Measurements from ENCODE around the gene P2RY6.

The P2RY6 gene

DNA sequence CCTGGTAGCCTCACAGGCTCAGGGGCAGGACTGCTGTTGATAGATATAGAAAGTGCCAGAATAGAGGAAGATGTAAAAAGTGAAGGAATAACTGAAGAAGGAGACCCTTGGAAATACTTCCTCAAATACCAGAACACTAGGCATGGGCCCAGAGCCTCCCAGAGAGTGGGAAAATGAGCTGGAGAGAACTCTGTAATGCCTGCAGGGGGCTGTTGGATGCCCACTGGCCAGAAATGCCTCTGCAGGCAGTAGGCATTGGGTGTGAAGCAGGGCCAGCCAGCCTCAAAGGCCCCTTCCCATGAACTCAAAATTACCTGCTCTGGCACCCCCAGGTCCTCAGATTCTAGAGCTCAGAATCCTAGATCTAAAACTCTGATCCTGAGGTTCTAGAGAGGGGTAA lies 38.9 kb upstream of the P2RY6 start:
- DNase-seq = peak; percentile 1
- H3K36me3 Mint-ChIP-seq = no peaks in the 10 kb centered on the region
- no peaks in the 10 kb centered on the region for H3K9me3 Mint-ChIP-seq
- CTCF ChIA-PET = interaction anchor here (0.7 to 1.7 kb wide), 4 partner anchors 9 to 405 kb away, joined by 3 to 5 read pairs (median 4); no protein-coding TSS in a partner anchor
- no peaks in the 10 kb centered on the region for H3K4me1 Mint-ChIP-seq
- peaks cover 4% of the 10 kb centered on the region for H3K27me3 Mint-ChIP-seq
- no peak overlapping the region for H3K4me3 Mint-ChIP-seq
- H3K27ac Mint-ChIP-seq = no peak overlapping the region

DNA sequence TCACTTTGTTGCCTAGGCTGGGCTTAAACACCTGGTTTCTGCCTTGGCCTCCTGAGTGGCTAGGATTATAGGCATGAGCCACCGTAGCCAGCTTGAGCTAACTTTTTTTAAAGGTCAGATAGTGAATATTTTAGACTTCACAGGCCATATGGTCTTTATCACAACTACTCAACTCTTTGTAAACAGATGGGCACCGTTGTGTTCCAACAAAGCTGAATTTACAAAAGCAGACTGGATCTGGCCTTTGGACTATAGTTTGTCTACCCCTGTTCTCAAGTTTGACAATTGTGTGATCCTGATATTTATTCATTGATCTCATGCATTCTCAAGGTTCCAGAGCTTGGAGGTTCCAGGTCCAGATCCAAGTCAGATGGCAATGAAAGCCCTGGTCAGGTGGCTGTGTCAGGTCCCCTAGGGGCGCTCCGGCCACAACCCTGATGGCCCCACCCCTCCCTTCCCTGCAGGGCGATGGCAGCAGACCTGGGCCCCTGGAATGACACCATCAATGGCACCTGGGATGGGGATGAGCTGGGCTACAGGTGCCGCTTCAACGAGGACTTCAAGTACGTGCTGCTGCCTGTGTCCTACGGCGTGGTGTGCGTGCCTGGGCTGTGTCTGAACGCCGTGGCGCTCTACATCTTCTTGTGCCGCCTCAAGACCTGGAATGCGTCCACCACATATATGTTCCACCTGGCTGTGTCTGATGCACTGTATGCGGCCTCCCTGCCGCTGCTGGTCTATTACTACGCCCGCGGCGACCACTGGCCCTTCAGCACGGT lies 38.3 kb upstream of the P2RY6 start:
- Mint-ChIP-seq H3K4me3 (no peak overlapping the region), H3K27ac (no peak overlapping the region), H3K36me3 (no peaks in the 10 kb centered on the region), H3K9me3 (no peaks in the 10 kb centered on the region), H3K27me3 (no peaks in the 10 kb centered on the region), H3K4me1 (no peaks in the 10 kb centered on the region)
- CTCF ChIA-PET = interaction anchor here (0.7 to 3.7 kb wide), 5 partner anchors 9 to 406 kb away, joined by 3 to 19 read pairs (median 5); no protein-coding TSS in a partner anchor
- no peak for DNase-seq

DNA sequence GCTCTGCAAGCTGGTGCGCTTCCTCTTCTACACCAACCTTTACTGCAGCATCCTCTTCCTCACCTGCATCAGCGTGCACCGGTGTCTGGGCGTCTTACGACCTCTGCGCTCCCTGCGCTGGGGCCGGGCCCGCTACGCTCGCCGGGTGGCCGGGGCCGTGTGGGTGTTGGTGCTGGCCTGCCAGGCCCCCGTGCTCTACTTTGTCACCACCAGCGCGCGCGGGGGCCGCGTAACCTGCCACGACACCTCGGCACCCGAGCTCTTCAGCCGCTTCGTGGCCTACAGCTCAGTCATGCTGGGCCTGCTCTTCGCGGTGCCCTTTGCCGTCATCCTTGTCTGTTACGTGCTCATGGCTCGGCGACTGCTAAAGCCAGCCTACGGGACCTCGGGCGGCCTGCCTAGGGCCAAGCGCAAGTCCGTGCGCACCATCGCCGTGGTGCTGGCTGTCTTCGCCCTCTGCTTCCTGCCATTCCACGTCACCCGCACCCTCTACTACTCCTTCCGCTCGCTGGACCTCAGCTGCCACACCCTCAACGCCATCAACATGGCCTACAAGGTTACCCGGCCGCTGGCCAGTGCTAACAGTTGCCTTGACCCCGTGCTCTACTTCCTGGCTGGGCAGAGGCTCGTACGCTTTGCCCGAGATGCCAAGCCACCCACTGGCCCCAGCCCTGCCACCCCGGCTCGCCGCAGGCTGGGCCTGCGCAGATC lies 37.5 kb upstream of the P2RY6 start:
- CTCF ChIA-PET = interaction anchor here (1.3 to 3.7 kb wide), 7 partner anchors 10 to 57 kb away, joined by 3 to 19 read pairs (median 5); no protein-coding TSS in a partner anchor
- no peak for DNase-seq
- Mint-ChIP-seq H3K27ac (no peak overlapping the region), H3K36me3 (no peaks in the 10 kb centered on the region), H3K27me3 (peaks cover 3% of the 10 kb centered on the region), H3K9me3 (no peaks in the 10 kb centered on the region), H3K4me3 (no peak overlapping the region), H3K4me1 (no peaks in the 10 kb centered on the region)

GRCh38 chr11:73235236-73235786 lies 36.8 kb upstream of the P2RY6 start:
- Mint-ChIP-seq H3K36me3 (no peaks in the 10 kb centered on the region), H3K4me1 (no peaks in the 10 kb centered on the region), H3K27ac (no peak overlapping the region), H3K27me3 (peaks cover 10% of the 10 kb centered on the region), H3K9me3 (no peaks in the 10 kb centered on the region), H3K4me3 (no peak overlapping the region)
- DNase-seq = no peak
- CTCF ChIA-PET = interaction anchor here (0.8 to 3.7 kb wide), 11 partner anchors 8 to 510 kb away, joined by 3 to 19 read pairs (median 4); no protein-coding TSS in a partner anchor

DNA sequence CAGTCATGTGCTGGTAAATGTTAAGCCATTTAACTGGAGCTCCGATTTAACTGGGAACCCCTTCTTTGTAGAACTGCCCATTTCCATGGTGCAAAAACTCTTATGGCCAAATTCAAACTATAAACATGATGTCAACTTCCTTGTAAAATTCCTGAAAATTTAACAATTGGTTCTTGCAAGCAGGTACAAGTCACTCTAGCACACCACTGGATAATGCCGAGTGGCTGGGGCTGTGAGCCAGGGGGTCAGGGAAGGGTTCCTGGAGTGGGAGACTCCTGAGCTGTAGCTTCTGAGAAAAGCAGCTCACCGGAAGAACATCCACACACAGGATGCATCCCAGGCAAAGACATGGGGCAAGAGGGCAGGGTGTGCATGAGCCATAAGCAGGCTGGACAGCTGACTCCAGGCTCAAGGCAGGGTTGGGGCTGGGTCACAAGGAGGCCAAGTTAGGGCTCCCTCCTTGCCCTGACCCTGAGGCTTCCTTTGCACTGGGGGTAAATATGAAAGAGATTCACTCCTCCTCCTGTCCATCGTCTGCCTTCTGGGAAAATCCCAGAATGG lies 35.9 kb upstream of the P2RY6 start:
- Mint-ChIP-seq H3K4me1 (no peaks in the 10 kb centered on the region), H3K27me3 (peaks cover 20% of the 10 kb centered on the region), H3K36me3 (no peaks in the 10 kb centered on the region), H3K27ac (no peak overlapping the region), H3K4me3 (no peak overlapping the region), H3K9me3 (no peaks in the 10 kb centered on the region)
- DNase-seq = no peak
- CTCF ChIA-PET = interaction anchor here (0.6 to 3.7 kb wide), 17 partner anchors 8 to 628 kb away, joined by 3 to 19 read pairs (median 4); no protein-coding TSS in a partner anchor

DNA sequence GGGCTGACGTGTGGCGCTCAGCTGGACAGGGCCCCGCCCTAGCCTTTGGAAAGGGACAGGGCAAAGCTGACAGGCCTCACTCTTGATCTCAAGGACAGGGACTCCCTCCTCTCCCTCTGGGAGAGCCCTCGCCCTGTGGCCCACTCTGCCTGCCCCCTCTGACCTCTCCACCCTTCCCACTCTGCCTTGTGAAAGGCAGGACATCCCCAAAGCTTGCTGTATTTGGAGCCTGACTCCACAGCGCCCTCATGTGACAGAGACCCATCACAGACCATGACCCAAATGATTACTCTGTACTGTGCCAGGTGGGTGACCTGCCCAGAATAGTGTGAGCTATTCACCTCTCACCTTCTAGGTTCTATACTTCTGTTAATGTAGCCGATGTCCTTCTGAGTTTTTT lies 35.3 kb upstream of the P2RY6 start:
- no peaks in the 10 kb centered on the region for H3K9me3 Mint-ChIP-seq
- H3K27ac Mint-ChIP-seq = no peak overlapping the region
- no peak overlapping the region for H3K4me3 Mint-ChIP-seq
- CTCF ChIA-PET = interaction anchor here (0.6 to 3.7 kb wide), 15 partner anchors 8 to 628 kb away, joined by 3 to 19 read pairs (median 4); no protein-coding TSS in a partner anchor
- DNase-seq = peak; percentile 55
- H3K4me1 Mint-ChIP-seq = no peaks in the 10 kb centered on the region
- peaks cover 25% of the 10 kb centered on the region for H3K27me3 Mint-ChIP-seq
- H3K36me3 Mint-ChIP-seq = no peaks in the 10 kb centered on the region

GRCh38 chr11:73237471-73238290 lies 34.5 kb upstream of the P2RY6 start:
- CTCF ChIA-PET = interaction anchor here (0.7 to 3.7 kb wide), 7 partner anchors 7 to 56 kb away, joined by 3 to 19 read pairs (median 6); no protein-coding TSS in a partner anchor
- no peaks in the 10 kb centered on the region for H3K9me3 Mint-ChIP-seq

GRCh38 chr11:73239111-73239521 lies 33.0 kb upstream of the P2RY6 start:
- Mint-ChIP-seq H3K36me3 (no peaks in the 10 kb centered on the region), H3K4me3 (no peak overlapping the region), H3K4me1 (no peaks in the 10 kb centered on the region), H3K27me3 (peaks cover 39% of the 10 kb centered on the region), H3K9me3 (no peaks in the 10 kb centered on the region), H3K27ac (no peak overlapping the region)
- DNase-seq = no peak
- CTCF ChIA-PET = interaction anchor here (1.1 to 1.9 kb wide), 2 partner anchors 50 to 59 kb away, joined by 4 to 7 read pairs; no protein-coding TSS in a partner anchor

More at GRCh38 chr11:73237471-73238290, 34.5 kb upstream of the P2RY6 start:
- DNase-seq = no peak
- H3K4me3 Mint-ChIP-seq = no peak overlapping the region
- H3K27ac Mint-ChIP-seq = no peak overlapping the region
- no peaks in the 10 kb centered on the region for H3K4me1 Mint-ChIP-seq
- H3K36me3 Mint-ChIP-seq = no peaks in the 10 kb centered on the region
- H3K27me3 Mint-ChIP-seq = peaks cover 30% of the 10 kb centered on the region

DNA sequence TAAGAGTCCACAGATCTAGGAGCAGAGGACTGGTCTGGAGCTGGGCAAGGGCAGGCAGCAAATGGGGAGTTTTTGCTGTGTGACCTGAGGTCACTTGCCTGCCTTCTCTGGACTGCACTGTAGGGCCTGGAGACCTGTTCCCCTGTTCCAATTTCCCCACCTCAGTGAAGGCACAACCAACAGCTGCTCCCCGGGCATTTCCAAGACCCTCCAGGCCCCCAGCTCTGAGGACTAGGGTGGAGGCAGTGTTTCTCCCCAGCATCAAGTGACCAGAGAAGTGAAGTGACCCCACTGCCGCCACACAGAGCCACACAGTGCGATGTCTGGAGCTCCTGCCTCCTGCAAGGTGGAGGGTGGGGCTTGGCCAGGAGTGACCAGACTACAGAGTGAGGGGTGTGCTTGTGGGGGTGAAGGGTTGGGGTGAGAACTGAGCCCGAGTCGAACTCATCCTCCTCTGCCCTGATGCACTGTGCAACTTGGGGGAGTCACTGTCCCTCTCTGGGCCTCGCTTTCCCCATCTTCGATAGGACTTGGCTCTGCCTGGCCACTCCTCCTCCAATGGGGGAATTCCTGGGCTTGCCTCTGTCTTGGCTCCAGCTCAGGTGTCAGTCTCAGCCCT lies 32.5 kb upstream of the P2RY6 start:
- H3K4me1 Mint-ChIP-seq = no peaks in the 10 kb centered on the region
- no peak overlapping the region for H3K4me3 Mint-ChIP-seq
- no peaks in the 10 kb centered on the region for H3K9me3 Mint-ChIP-seq
- no peak for DNase-seq
- CTCF ChIA-PET = interaction anchor here (1.1 to 1.9 kb wide), 2 partner anchors 50 to 60 kb away, joined by 4 to 7 read pairs; no protein-coding TSS in a partner anchor
- H3K27ac Mint-ChIP-seq = no peak overlapping the region
- H3K27me3 Mint-ChIP-seq = peaks cover 39% of the 10 kb centered on the region
- no peaks in the 10 kb centered on the region for H3K36me3 Mint-ChIP-seq

GRCh38 chr11:73240190-73240781 lies 31.9 kb upstream of the P2RY6 start:
- CTCF ChIA-PET = interaction anchor here (1.1 to 1.9 kb wide), 3 partner anchors 49 to 61 kb away, joined by 4 to 7 read pairs (median 4); no protein-coding TSS in a partner anchor
- H3K27me3 Mint-ChIP-seq = peaks cover 45% of the 10 kb centered on the region
- no peak overlapping the region for H3K27ac Mint-ChIP-seq
- H3K9me3 Mint-ChIP-seq = no peaks in the 10 kb centered on the region
- no peak overlapping the region for H3K4me3 Mint-ChIP-seq
- H3K4me1 Mint-ChIP-seq = no peaks in the 10 kb centered on the region
- H3K36me3 Mint-ChIP-seq = no peaks in the 10 kb centered on the region
- peak; percentile 9 for DNase-seq

DNA sequence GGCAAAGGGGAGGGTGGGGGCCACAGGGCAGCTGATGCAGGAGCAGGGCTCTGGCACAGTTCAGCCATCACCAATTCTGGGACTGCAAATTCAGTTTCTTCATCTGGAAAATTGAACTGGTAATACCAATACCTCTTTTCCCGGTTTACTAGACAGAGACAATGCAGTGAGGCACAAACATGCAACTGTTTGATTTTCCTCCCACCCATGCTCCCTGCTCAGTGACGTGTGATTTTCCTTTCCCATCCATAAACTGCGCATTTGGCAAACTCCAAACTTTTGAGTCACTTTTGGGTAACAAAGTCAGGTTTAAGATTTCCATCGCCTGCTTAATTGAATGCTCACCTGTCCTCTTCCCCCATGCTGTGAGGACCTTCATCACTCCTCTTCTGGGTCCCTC lies 30.8 kb upstream of the P2RY6 start:
- Mint-ChIP-seq H3K27me3 (peaks cover 51% of the 10 kb centered on the region), H3K9me3 (no peaks in the 10 kb centered on the region), H3K4me3 (no peak overlapping the region), H3K27ac (no peak overlapping the region), H3K36me3 (no peaks in the 10 kb centered on the region), H3K4me1 (no peaks in the 10 kb centered on the region)
- CTCF ChIA-PET = interaction anchor here (1.1 to 1.9 kb wide), 2 partner anchors 48 to 56 kb away, joined by 4 to 7 read pairs; no protein-coding TSS in a partner anchor
- no peak for DNase-seq

DNA sequence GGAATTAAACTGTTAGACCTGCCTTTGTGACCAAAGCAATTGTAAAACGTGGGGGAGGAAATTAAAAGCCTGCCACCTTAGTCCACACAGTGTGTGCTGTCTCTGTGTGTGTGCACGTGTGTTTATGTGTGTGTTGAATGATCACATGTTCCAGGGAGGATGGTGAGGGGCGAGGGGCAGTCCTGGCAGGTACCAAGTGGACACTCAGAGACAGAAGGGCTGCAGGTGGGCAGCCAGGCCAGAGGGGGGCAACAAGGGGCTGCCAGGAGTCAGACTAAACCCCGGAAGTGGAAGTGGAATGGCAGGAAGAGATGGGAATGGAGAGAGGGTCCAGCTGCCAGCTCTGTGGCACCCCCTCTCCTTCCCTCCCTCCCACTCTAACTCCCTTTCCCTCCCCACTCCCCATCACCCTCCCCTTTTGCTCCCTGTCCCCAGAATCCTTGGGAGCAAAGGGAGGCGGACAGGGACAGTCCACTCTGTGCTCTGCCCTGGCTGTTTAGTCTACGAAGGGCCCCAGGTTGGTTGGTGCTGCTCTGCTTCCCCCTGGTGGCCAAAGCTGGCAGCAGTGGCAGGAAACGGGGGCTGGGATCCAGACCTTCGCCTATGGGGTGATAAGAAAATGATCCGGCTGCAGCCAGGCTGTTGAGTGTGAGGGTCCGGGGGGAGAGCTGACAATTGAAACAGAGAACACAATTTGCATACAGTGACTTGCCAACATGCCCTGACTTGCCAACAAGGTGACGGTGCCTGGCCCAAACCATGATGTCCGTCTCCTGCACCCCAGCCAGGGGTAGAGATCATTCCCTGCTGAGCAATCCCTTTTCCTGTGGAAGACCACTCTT lies 29.7 kb upstream of the P2RY6 start:
- peaks cover 51% of the 10 kb centered on the region for H3K27me3 Mint-ChIP-seq
- H3K9me3 Mint-ChIP-seq = no peaks in the 10 kb centered on the region
- DNase-seq = peak; percentile 74
- H3K4me3 Mint-ChIP-seq = no peak overlapping the region
- H3K4me1 Mint-ChIP-seq = peaks cover 6% of the 10 kb centered on the region
- CTCF ChIA-PET = interaction anchor here (0.6 to 1.8 kb wide), 7 partner anchors 10 to 713 kb away, joined by 3 to 8 read pairs (median 4); no protein-coding TSS in a partner anchor
- no peaks in the 10 kb centered on the region for H3K36me3 Mint-ChIP-seq
- no peak overlapping the region for H3K27ac Mint-ChIP-seq

Data from activated naive CD4-positive, alpha-beta T cell treated with anti-CD3 and anti-CD28 coated beads, Interleukin-2, amount 10 ng/mL, durations not matched to agents 7 days and 5 days (primary cell).